ENCODE data around the gene JMJD1C.

DNA sequence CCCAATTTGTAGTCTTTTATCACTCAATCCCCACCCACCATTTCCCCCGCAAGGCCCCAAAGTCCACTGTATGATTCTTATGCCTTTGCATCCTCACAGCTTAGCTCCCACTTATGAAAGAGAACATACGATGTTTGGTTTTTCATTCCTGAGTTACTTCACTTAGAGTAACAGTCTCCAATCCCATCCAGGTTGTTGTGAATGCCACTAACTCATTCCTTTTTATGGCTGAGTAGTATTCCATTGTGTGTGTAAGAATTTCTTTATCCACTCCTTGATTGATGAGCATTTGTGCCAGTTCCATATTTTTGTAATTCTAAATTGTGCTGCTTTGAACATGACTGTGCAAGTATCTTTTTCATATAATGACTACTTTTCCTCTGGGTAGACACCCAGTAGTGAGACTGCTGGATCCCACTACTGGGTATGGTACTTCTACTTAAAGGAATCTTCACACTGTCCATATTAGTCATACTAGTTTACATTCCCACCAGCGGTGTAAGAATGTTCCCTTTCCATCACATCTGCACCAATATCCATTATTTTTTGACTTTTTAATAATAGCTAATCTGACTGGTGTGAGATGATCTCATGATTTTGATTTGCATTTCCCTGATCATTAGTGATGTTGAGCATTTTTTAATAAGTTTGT is 152.6 kb downstream of the JMJD1C start:
- TF ChIP-seq CTCF (IDR thresholded peaks at IDR 0.05) (no peak), EZH2 (IDR thresholded peaks at IDR 0.05) (no peak), EZH2phosphoT487 (IDR thresholded peaks at IDR 0.05) (no peak)
